CD4-positive, alpha-beta T cell (primary cell): ENCODE data around the gene ELK4. TPM values are rescaled to one million over a fixed set of nuclear protein-coding genes. Genes with fewer than 3 reads are reported as not detected.

Experiments
- ATAC-seq: fragments of 200-7000 bp; cut with Tn5 transposase; one replicate; pipeline ENCODE4 v1.10.0; 2022; ENCODE audit warnings: mild to moderate bottlenecking; ENCODE audit not compliant: poor library complexity
- CTCF ChIA-PET: fragments of 350-600 bp; sonication (Branson Sonifier 250); formaldehyde crosslinking; loops from one replicate; lab custom pipeline; 2021; ENCODE audit warnings: antibody characterized with exemption, inconsistent platforms; lab: Charles Lee
- POLR2A ChIA-PET: fragments of 350-600 bp; sonication (Branson Sonifier 250); formaldehyde crosslinking; loops from one replicate; lab custom pipeline; 2021; ENCODE audit warnings: antibody characterized with exemption, inconsistent platforms; lab: Charles Lee
- DNase-seq, 14 experiments: peaks; one replicate each; pipeline ENCODE4 v3.0.0-alpha.2; 2013 to 2020; ENCODE audit warnings: mixed read lengths in 2 of 14
- H3K27ac ChIP-seq, 2 donors: one replicate each; pipeline versions ENCODE4 v1.5.1 to v1.7.0; 2013; ENCODE audit warnings: low read length in 2 of 2, low read depth in 1 of 2, mild to moderate bottlenecking in 1 of 2
- H3K27me3 ChIP-seq, 2 experiments: 1 replicate in 1 of 2; 2 replicates in 1 of 2; pipeline versions ENCODE4 v1.6.1 to v1.7.0; 2013; ENCODE audit warnings: low read length in 2 of 2, control low read depth in 1 of 2, mild to moderate bottlenecking in 1 of 2, moderate library complexity in 1 of 2; ENCODE audit not compliant: insufficient read depth in 2 of 2, control insufficient read depth in 1 of 2
- H3K36me3 ChIP-seq: one replicate; pipeline ENCODE4 v1.6.1; 2013; ENCODE audit warnings: low read length, control low read depth; ENCODE audit not compliant: insufficient read depth
- H3K4me1 ChIP-seq: one replicate; pipeline ENCODE4 v1.6.1; 2013; ENCODE audit warnings: low read length, control low read depth; ENCODE audit not compliant: insufficient read depth
- H3K4me3 ChIP-seq: one replicate; pipeline ENCODE4 v1.5.1; 2013; ENCODE audit warnings: mild to moderate bottlenecking, low read length, moderate library complexity
- H3K9me3 ChIP-seq, 2 experiments: 1 replicate in 1 of 2; 2 replicates in 1 of 2; pipeline versions ENCODE4 v1.6.1 to v1.7.0; 2013; ENCODE audit warnings: low read length in 2 of 2, mild to moderate bottlenecking in 2 of 2, control low read depth in 1 of 2, moderate library complexity in 1 of 2; ENCODE audit not compliant: control insufficient read depth in 1 of 2, insufficient read depth in 1 of 2
- H3K27ac Mint-ChIP-seq: one replicate; pipeline ENCODE4 v1.8.0; 2020; ENCODE audit warnings: mixed read lengths
- H3K27me3 Mint-ChIP-seq: one replicate; pipeline ENCODE4 v1.8.0; 2021; ENCODE audit warnings: mixed read lengths
- H3K36me3 Mint-ChIP-seq: one replicate; pipeline ENCODE4 v1.8.0; 2021; ENCODE audit warnings: low read depth, mixed read lengths
- H3K4me1 Mint-ChIP-seq: one replicate; pipeline ENCODE4 v1.8.0; 2021; ENCODE audit warnings: low read depth, mixed read lengths
- H3K4me3 Mint-ChIP-seq: one replicate; pipeline ENCODE4 v1.8.0; 2020; ENCODE audit warnings: mild to moderate bottlenecking, mixed read lengths
- H3K9me3 Mint-ChIP-seq: one replicate; pipeline ENCODE4 v1.8.0; 2020; ENCODE audit warnings: mixed read lengths
- intact Hi-C, 2 experiments: fragments of 100-400 bp; cut with DNase I in 1 of 2; cut with micrococcal nuclease in 1 of 2; formaldehyde crosslinking; loops; one replicate each; pipeline versions ENCODE4 v1.15.1 to v1.9.0; 2023 to 2025; cut with DNase I, micrococcal nuclease
- total RNA-seq, 174 experiments: library from RNA in 2 of 174; stranded (reverse) in 2 of 174; gene quantifications; one replicate each; pipeline ENCODE4 v1.2.3 and lab custom pipeline; 2021 to 2026
- TF ChIP-seq, protein P1 (sequence below): fragments of 200-600 bp; IDR thresholded peaks from one replicate; pipeline ENCODE4 v1.8.0; 2022; ENCODE audit warnings: antibody characterized with exemption, mild to moderate bottlenecking

ELK4 gene
- total RNA-seq, 2 experiments from 2014 or later = 145 to 154 TPM

DNA sequence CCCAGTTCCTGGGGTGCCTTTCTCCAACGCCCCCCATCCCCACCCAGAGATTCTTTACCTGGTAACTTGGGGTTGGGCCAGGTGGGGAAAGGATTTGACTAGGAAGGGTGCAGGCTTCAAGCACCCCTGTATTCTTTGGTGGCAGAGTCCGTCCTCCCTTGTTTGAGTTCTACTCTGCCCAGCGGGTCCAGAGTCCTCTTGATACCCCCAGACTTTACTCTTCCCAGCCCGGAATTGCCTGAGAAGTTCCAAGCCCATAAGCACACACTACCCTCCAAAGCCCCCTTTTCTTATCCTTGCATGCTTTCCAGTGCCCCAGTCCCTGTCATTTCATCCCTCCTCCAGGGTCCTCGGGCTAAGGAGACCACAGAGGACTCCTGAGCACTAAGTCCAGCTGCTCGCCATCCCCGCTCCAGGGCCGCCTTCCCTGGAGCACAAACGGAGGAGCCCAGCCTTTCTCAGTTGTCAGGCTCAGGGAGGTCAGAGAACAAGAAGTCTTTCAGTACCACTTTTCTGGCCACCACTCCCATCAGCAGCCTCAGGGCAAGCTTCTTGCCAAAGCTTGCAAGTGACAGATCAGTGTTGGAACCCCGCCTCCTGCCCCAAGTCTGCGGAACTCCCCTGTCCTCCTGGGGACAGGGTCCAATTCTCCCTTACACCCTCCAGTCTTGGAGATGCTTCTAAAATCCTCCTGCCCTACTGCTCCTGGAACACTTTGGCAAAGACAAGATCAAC is 36.3 kb upstream of the ELK4 start:
- Mint-ChIP-seq H3K9me3 (no peaks in the 10 kb centered on the region), H3K27ac (no peak overlapping the region), H3K27me3 (peaks cover 22% of the 10 kb centered on the region), H3K4me1 (no peaks in the 10 kb centered on the region), H3K4me3 (no peak overlapping the region), H3K36me3 (no peaks in the 10 kb centered on the region)
- intact Hi-C loops = no loop called here
- Histone ChIP-seq H3K27ac (no peak overlapping the region), H3K4me1 (no peaks in the 10 kb centered on the region), H3K36me3 (no peaks in the 10 kb centered on the region), H3K9me3 (peaks cover 0 to 2% of the 10 kb centered on the region in 2 experiments), H3K4me3 (no peak overlapping the region), H3K27me3 (peaks cover 9 to 15% of the 10 kb centered on the region in 2 experiments)
- ATAC-seq (no peak), DNase-seq (no peak)
- CTCF ChIA-PET = no interaction called here
- TF ChIP-seq, protein P1, sequence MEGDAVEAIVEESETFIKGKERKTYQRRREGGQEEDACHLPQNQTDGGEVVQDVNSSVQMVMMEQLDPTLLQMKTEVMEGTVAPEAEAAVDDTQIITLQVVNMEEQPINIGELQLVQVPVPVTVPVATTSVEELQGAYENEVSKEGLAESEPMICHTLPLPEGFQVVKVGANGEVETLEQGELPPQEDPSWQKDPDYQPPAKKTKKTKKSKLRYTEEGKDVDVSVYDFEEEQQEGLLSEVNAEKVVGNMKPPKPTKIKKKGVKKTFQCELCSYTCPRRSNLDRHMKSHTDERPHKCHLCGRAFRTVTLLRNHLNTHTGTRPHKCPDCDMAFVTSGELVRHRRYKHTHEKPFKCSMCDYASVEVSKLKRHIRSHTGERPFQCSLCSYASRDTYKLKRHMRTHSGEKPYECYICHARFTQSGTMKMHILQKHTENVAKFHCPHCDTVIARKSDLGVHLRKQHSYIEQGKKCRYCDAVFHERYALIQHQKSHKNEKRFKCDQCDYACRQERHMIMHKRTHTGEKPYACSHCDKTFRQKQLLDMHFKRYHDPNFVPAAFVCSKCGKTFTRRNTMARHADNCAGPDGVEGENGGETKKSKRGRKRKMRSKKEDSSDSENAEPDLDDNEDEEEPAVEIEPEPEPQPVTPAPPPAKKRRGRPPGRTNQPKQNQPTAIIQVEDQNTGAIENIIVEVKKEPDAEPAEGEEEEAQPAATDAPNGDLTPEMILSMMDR = no peak
- POLR2A ChIA-PET = no interaction called here

DNA sequence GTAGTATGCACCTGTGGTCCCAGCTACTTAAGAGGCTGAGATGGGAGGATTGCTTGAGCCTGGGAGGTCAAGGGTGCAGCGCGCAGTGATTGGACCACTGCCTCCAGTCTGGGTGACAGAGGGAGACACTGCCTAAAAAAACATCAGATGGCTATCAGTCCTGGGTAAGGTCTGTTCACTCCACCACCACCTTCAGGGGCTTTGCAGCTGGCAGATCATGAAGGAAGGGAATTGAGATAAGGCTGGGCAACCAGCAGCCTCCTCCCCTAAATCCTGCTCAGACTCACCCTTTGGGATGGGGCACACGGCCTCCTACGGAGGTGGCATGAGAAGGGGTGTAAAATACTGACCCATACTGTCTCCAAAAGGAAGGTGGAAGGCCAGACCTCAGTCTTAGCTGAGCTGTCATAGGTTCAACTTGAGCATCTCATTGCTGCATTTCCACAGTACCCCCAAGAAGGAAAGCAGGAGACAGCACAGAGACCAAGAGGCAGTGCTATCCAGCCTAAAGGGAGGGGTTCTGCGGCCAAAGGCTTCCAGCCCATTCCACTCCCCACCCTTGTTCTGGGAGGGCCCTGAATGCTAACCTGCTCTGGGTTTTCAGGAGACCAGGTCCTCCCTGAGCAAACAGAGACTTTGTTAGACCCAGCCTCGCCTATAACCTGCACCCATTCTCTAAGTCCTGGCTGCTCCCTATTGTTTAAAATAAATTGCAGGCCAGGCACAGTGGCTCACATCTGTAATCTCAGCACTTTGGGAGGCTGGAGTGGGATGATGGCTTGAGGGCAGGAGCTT is 34.8 kb upstream of the ELK4 start:
- Mint-ChIP-seq H3K4me1 (no peaks in the 10 kb centered on the region), H3K27ac (no peak overlapping the region), H3K27me3 (peaks cover 12% of the 10 kb centered on the region), H3K4me3 (no peak overlapping the region), H3K36me3 (no peaks in the 10 kb centered on the region), H3K9me3 (no peaks in the 10 kb centered on the region)
- Histone ChIP-seq H3K27ac (no peak overlapping the region), H3K4me3 (no peak overlapping the region), H3K27me3 (peaks cover 7 to 15% of the 10 kb centered on the region in 2 experiments), H3K4me1 (no peaks in the 10 kb centered on the region), H3K9me3 (peaks cover 0 to 4% of the 10 kb centered on the region in 2 experiments), H3K36me3 (no peaks in the 10 kb centered on the region)
- intact Hi-C loops = no loop called here
- POLR2A ChIA-PET = no interaction called here
- no peak for DNase-seq
- TF ChIP-seq, protein P1 = no peak
- no peak for ATAC-seq
- CTCF ChIA-PET = interaction anchor here (0.6 to 2.0 kb wide), 2 partner anchors 9 to 45 kb away, joined by 5 to 7 read pairs; no protein-coding TSS in a partner anchor

DNA sequence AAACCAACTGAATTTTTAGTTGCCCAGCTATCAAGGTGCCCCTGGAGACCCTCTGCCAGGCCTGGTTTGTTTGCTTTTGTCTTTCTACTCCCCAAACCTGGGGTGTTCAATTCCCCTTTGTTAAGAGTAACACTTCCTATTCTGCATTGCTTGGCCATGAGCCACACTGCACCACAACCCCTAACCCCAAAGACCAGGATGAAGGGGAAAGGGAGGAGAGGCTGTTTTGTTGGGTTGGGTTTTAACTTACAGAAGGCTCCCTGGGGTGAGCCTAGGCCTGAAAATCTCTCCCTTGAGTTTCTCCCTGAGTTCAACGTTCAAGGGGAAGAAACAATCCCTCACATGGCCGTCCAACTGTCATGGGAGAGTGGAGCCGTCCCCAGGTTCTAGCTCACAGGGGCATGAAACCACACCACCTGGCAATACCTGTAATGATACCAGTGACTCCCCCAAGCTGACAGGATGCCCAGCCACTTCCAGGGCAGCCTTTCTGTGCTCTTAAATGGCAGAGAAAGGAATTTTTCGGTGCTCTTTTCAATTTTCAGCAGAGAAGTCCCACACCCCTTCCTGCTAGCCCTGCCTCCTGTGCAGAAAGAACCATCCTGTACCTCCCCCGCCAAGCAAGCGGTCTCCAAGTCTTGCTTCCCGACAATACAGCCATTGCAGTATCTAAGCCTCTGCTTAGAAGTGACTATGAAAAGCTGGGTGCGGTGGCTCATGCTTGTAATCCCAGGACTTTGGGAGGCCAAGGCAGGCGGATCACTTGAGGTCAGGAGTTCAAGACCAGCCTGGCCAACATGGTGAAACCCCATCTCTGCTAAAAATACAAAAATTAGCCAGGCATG is 33.6 kb upstream of the ELK4 start:
- Histone ChIP-seq H3K27ac (no peak overlapping the region), H3K4me3 (no peak overlapping the region), H3K9me3 (peaks cover 0 to 4% of the 10 kb centered on the region in 2 experiments), H3K27me3 (peaks cover 7 to 15% of the 10 kb centered on the region in 2 experiments), H3K36me3 (no peaks in the 10 kb centered on the region), H3K4me1 (no peaks in the 10 kb centered on the region)
- intact Hi-C loops = no loop called here
- H3K36me3 Mint-ChIP-seq = no peaks in the 10 kb centered on the region
- ATAC-seq (no peak), DNase-seq (no peak)
- no peak overlapping the region for H3K27ac Mint-ChIP-seq
- peaks cover 16% of the 10 kb centered on the region for H3K27me3 Mint-ChIP-seq
- H3K4me3 Mint-ChIP-seq = no peak overlapping the region
- no peaks in the 10 kb centered on the region for H3K9me3 Mint-ChIP-seq
- no peaks in the 10 kb centered on the region for H3K4me1 Mint-ChIP-seq
- TF ChIP-seq, protein P1 = no peak
- ChIA-PET CTCF (interaction anchor here (0.6 to 2.0 kb wide), 2 partner anchors 8 to 46 kb away, joined by 5 to 7 read pairs; no protein-coding TSS in a partner anchor), POLR2A (no interaction called here)
